Adrenal gland (tissue), 12 donors: ENCODE results near the gene ATP5F1B. TPM values are rescaled to one million over a fixed set of nuclear protein-coding genes. Genes with fewer than 3 reads are reported as not detected.

Source experiments
- DNase-seq, 7 donors: peaks; one replicate each; pipeline ENCODE4 v3.0.0-alpha.2; 2019 to 2020
- H3K27ac ChIP-seq, 5 donors: fragments of 200-600 bp; sonication (generic) in 4 of 5; 1 replicate in 3 of 5; 2 replicates in 2 of 5; pipeline versions ENCODE4 v1.5.1 to v1.8.0; 2016 to 2020; ENCODE audit warnings: mild to moderate bottlenecking in 1 of 5
- H3K27me3 ChIP-seq: fragments of 200-600 bp; 2 replicates; pipeline ENCODE4 v1.8.0; 2021
- H3K36me3 ChIP-seq, 2 donors: fragments of 200-600 bp; replicated peaks in 1 of 2; 1 replicate in 1 of 2; 2 replicates in 1 of 2; pipeline versions ENCODE4 v1.5.1 to v1.8.0; 2018 to 2022
- H3K4me1 ChIP-seq, 2 donors: fragments of 200-600 bp; replicated peaks in 1 of 2; 1 replicate in 1 of 2; 2 replicates in 1 of 2; pipeline versions ENCODE4 v1.5.1 to v1.8.0; 2018 to 2021
- H3K4me3 ChIP-seq, 4 donors: fragments of 200-600 bp; sonication (generic) in 3 of 4; one replicate each; pipeline ENCODE4 v1.5.1; 2016 to 2018
- H3K9me3 ChIP-seq, 3 donors: fragments of 200-600 bp; sonication (generic) in 1 of 3; replicated peaks in 1 of 3; 1 replicate in 2 of 3; 2 replicates in 1 of 3; pipeline versions ENCODE4 v1.5.1 to v1.8.0; 2016 to 2021
- CTCF ChIP-seq, 6 experiments: fragments of 450-650 bp in 4 of 6; fragments of 200-600 bp in 2 of 6; sonication (generic) in 1 of 6; IDR thresholded peaks; 1 replicate in 5 of 6; 2 replicates in 1 of 6; pipeline versions ENCODE4 v1.5.1 to v1.8.0; 2016 to 2021; ENCODE audit warnings: antibody characterized with exemption in 6 of 6, mild to moderate bottlenecking in 2 of 6, moderate library complexity in 1 of 6
- POLR2A ChIP-seq, 2 donors: fragments of 450-650 bp; IDR thresholded peaks; one replicate each; pipeline ENCODE4 v1.6.1; 2017; ENCODE audit warnings: antibody characterized with exemption in 2 of 2, mild to moderate bottlenecking in 2 of 2, moderate library complexity in 1 of 2
- WGBS, 4 donors: extraction: QIAGEN DNeasy Blood & Tissue Kit in 2 of 4; methylation state at CpG; one replicate each; pipeline versions ENCODE4 v1.1.5 to v1.1.7; 2013 to 2017; 5-methylcytosine and 5-hydroxymethylcytosine counted together
- intact Hi-C, 2 donors: fragments of 100-400 bp; cut with DNase I; formaldehyde crosslinking; loops; one replicate each; pipeline versions ENCODE4 v1.14.1 to v1.15.0; 2022 to 2023
- polyA plus RNA-seq, 3 donors: library from polyadenylated mRNA; stranded (reverse); fragments of 200-250 nt in 2 of 3; fragments of 350-450 nt in 1 of 3; fragmentation: Illumina TruSeq in 1 of 3; extraction: RNeasy Lipid Tissue Mini Kit (QIAGEN cat#74804) in 1 of 3; gene quantifications; one replicate each; pipeline ENCODE4 v1.2.3, GENCODE V29; 2013 to 2014
- total RNA-seq, 9 donors: library from RNA; depleted of rRNA in 4 of 9; stranded (reverse); fragments of >200 nt in 4 of 9; fragments of 120-200 nt in 1 of 9; fragmentation: NEBNext Ultra II Directional in 1 of 9; extraction: Animal tissue kit (Norgen Biotek cat#: 25700) in 1 of 9; gene quantifications; one replicate each; pipeline versions ENCODE4 v1.1.0 to v1.2.4, GENCODE V29; 2013 to 2023
- donor health status: healthy with polysubstance abuse.
- donor health status: Bipolar disorder and iron deficiency.
- donor health status: DM: yes; HTN: yes; CAD: no.
- donor health status: DM: no; HTN: no; CAD: no.
- donor health status: DM: no; HTN: no; CAD: no.
- donor health status: DM: yes; HTN: yes; CAD: no.

ATP5F1B gene
- total and polyA plus RNA-seq, 12 donors: 306 to 1,296 (median 754) TPM

DNA sequence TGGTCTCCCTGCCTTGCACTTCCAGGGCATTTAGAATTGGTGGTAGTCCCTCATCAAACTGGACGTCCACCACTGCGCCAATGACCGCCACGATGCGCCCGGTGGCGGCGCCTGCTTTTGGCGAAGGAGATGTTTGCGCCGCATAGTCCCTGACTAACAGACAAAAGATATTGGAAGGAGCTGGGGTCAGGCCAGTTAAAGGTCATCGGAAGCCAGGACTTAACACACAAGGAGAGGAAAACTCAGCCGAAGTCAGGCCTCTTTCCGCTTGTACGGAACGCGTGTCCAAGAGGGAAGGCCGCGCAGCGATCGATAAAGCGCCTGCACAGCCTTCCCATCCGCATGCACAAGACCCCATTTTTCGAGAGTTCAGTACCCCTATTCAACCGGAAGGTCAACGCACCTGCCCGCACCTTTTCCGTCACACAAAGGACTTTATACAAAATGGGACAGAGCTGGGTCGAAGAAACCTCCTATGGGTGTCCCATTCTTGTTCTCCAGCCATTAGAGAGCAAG lies 525 bp downstream of the ATP5F1B start:
- intact Hi-C loops: loop anchor here in 1 of 2 donors (10.0 kb wide), 1 partner anchor 80 kb away; the partner anchor contains the start of gene NACA
- WGBS, 4 donors: 0% methylated on average over 17 to 29 of the region's 29 CpGs

GRCh38 chr12:56644654-56645053 lies 1.1 kb downstream of the ATP5F1B start:
- H3K27ac ChIP-seq: peak overlapping the region in 3 of 5 donors; percentile 86 to 93 (median 92)
- no peak for DNase-seq
- no peak for TF ChIP-seq CTCF (IDR thresholded peaks at IDR 0.05)
- TF ChIP-seq POLR2A (IDR thresholded peaks at IDR 0.05): no peak
- no peaks in the 10 kb centered on the region for H3K9me3 ChIP-seq
- WGBS, 4 donors: 28 to 37% (median 33%) methylated on average over 4 of the region's 4 CpGs
- no peaks in the 10 kb centered on the region for H3K27me3 ChIP-seq
- peaks cover 0 to 49% of the 10 kb centered on the region in 2 donors for H3K36me3 ChIP-seq
- intact Hi-C loops: loop anchor here in 1 of 2 donors (10.0 kb wide), 1 partner anchor 80 kb away; the partner anchor contains the start of gene NACA
- H3K4me1 ChIP-seq: peaks cover 4 to 34% of the 10 kb centered on the region in 2 donors
- H3K4me3 ChIP-seq: peak overlapping the region in 3 of 4 donors; percentile 74 to 83 (median 74)

More for the DNA sequence above, 525 bp downstream of the ATP5F1B start:
- no peaks in the 10 kb centered on the region for H3K9me3 ChIP-seq
- H3K36me3 ChIP-seq: peaks cover 0 to 43% of the 10 kb centered on the region in 2 donors
- peak in 6 of 7 donors; percentile 53 to 76 (median 60) for DNase-seq
- TF ChIP-seq POLR2A (IDR thresholded peaks at IDR 0.05) (no peak), CTCF (IDR thresholded peaks at IDR 0.05) (peak in 2 of 6 experiments; percentile 7 to 36)
- peaks cover 4 to 34% of the 10 kb centered on the region in 2 donors for H3K4me1 ChIP-seq
- peak overlapping the region; percentile 85 to 93 (median 90) for H3K27ac ChIP-seq
- no peaks in the 10 kb centered on the region for H3K27me3 ChIP-seq
- H3K4me3 ChIP-seq: peak overlapping the region; percentile 38 to 83 (median 74)

DNA sequence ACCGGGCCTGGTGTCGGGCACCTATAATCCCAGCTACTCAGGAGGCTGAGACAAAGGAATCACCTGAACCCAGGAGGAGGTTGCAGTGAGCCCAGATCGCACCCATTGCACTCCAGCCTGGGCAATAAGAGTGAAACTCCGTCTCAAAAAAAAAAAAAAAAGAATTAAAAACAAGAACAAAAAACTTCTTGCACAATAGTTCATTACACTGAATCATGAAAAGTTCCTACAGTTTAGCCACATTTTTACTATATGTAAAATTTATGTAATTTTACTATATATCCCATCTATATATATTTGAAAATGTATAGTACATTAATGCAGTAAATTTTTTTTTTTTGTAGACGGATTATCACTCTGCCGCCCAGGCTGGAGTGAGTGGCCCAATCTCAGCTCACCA lies 4.6 kb downstream of the ATP5F1B start:
- intact Hi-C loops: loop anchor here in 1 of 2 donors (10.0 kb wide), 1 partner anchor 84 kb away; the partner anchor contains the start of gene NACA
- WGBS, 4 donors: 67 to 72% (median 69%) methylated on average over 6 of the region's 6 CpGs
- Histone ChIP-seq H3K27me3 (no peaks in the 10 kb centered on the region), H3K27ac (no peak overlapping the region), H3K4me1 (peaks cover 4 to 40% of the 10 kb centered on the region in 2 donors), H3K36me3 (peaks cover 0 to 74% of the 10 kb centered on the region in 2 donors), H3K9me3 (no peaks in the 10 kb centered on the region), H3K4me3 (no peak overlapping the region)
- DNase-seq: no peak
- TF ChIP-seq POLR2A (IDR thresholded peaks at IDR 0.05) (no peak), CTCF (IDR thresholded peaks at IDR 0.05) (no peak)

- Histone ChIP-seq H3K27me3 (no peaks in the 10 kb centered on the region), H3K27ac (peak overlapping the region in 4 of 5 donors; percentile 85 to 96 (median 94)), H3K4me3 (no peak overlapping the region), H3K9me3 (no peaks in the 10 kb centered on the region), H3K36me3 (peaks cover 0 to 55% of the 10 kb centered on the region in 2 donors), H3K4me1 (peaks cover 26 to 39% of the 10 kb centered on the region in 2 donors)
- intact Hi-C loops: loop anchor here in 1 of 2 donors (10.0 kb wide), 1 partner anchor 123 kb away; no protein-coding TSS in a partner anchor
- DNase-seq: no peak
- WGBS, 4 donors: 49 to 53% (median 52%) methylated on average over 2 of the region's 2 CpGs
- TF ChIP-seq POLR2A (IDR thresholded peaks at IDR 0.05) (no peak), CTCF (IDR thresholded peaks at IDR 0.05) (no peak)
These were observed 8.2 kb downstream of the ATP5F1B start for GRCh38 chr12:56637621-56638020.
